Inferior parietal cortex (tissue), 1 donor: Measurements from ENCODE around the gene SNX19.

ENCODE experiments used
- DNase-seq: peaks from one replicate; pipeline ENCODE4 v3.0.0-alpha.2; 2016; ENCODE audit errors: extremely low spot score

SNX19 gene

DNA sequence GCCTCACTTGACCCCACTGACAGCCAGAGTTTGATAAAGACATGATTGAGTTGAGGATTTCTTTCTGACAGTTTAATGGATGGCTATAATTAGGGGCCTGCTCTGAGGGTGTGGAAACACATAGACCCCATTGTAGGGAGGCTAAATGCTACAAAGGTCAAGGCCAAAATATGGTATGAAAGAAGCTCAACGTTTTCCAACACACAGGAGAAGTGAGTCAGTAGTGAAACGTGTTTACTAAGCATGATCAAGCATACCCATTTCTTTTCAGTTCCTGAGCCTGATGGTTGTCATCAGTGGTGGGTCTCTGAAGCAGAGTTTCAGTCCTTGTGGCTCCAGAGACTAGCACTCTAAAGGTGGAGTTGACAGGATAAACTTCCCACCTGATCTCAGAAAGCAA is 69.7 kb downstream of the SNX19 start:
- DNase-seq: no peak

GRCh38 chr11:130842001-130842400 is 74.3 kb downstream of the SNX19 start:
- no peak for DNase-seq

GRCh38 chr11:130840679-130841078 is 75.6 kb downstream of the SNX19 start:
- DNase-seq: no peak

DNA sequence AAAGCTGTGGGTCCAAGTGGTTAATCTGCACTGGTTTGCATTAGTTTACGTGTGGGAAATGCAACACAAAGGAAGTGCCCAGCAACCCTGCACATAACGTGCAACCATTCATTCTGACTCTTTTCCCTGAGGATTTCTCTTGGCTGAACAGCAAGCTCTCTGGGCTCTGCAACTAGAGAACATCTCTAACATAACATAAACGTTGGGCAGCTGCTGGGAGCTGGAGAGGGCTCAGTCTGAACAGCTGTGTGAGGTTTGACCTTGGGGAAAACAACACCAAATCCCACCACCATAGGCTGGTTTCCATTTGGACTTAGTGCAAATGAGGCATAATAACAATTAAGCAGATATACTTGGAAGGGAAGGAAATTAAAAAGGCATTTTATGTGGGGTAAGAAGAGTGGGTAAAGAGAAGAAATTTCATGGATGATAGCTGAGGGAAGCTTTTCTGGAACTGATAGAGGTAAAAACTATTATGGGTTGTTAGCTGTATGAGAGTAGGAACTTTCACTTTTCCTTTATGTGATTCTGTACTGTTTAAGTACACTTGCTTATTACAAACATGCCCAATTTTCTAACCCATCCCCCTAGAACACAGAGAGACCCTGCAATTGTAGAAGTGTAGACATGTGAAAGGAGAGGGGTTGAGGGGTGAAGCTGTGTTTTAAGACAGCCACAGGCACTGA is 76.2 kb downstream of the SNX19 start:
- no peak for DNase-seq

DNA sequence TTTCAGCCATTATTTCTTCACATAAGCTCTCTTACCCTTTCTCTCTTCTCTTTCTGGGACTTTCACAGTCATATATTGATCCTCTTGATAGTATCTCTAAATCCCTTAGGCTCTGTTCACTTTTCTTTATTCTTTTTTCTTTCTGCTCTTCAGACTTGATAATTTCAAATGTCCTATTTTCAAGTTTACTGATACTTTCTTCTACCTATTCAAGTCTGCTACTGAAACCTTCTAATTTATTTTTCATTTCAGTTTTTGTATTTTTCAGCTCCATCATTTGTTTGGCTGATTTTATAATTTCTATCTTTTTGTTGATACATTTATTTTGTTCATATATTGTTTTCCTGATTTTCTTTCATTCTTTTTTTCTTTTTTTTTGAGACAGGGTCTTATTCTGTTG is 79.1 kb downstream of the SNX19 start:
- no peak for DNase-seq

GRCh38 chr11:130834886-130835285 is 81.4 kb downstream of the SNX19 start:
- no peak for DNase-seq

GRCh38 chr11:130832566-130833425 is 83.5 kb downstream of the SNX19 start:
- no peak for DNase-seq

- no peak for DNase-seq
Measured at GRCh38 chr11:130831976-130832375, 84.3 kb downstream of the SNX19 start.

- DNase-seq: peak; percentile 43
Measured at GRCh38 chr11:130831506-130831905, 84.8 kb downstream of the SNX19 start.

DNA sequence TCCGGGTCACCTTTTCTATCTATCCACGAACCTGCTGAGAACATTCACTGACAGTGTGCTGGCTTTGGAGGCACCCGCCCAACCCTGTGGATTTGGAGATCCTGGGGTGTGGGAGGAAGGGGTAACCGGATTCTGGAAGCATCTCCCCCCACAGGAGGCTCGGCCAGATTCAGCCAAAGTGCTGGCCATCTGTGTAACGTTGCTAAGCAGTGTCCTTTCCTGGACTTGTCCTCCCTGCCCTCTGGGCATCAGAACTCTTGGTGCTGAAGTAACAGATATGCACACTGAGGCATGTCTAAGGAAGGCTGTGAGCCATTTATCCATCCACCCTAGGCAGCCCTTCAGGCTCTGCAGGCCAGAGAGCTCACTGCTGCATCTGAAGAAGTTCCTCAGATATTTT is 85.7 kb downstream of the SNX19 start:
- no peak for DNase-seq

GRCh38 chr11:130829920-130830511 is 86.3 kb downstream of the SNX19 start:
- no peak for DNase-seq

GRCh38 chr11:130828741-130829140 is 87.5 kb downstream of the SNX19 start:
- no peak for DNase-seq

DNA sequence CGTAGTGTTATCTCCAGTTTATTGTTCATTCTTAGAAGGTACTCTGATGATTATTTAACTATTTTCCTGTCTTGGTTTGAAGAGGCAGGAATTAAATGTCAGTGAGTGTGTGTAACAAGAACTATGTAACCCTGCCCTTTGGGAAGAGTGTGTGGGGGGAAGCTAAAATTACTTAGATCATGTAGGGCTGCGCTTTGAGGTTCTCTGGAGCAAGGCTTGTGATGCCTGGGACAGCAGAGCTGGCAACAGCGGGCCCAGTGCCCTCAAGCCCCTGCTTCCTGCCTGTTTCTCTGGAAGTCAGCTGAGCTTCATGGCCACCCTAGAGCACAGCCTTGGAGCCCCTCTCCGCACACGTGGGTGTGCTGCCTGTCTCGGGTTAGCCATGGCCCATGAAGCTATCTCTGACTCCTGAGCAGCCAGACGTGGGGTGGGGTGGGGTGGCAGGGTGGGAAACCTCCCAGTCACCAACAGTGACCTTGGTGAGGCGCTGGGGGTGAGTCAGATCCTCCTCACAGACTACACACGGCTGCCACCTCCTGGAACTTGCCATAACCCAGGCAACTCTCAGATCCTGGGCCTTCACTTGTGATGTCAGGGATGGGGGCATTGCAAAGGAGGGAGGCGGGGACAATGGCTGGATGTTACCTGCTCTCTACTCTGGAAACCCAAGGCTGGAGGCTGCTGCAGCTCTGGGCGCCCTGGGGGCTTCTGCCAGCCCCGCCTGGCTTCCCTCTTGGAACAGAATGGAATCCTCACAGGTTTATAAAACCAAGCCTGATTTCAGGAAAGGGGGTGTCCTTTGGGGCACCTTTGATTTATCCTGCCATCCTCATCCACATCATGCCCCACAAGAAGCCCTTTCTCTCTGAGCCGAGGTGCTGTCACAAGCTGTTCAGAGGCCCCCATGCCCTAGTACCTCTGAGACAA is 88.6 kb downstream of the SNX19 start:
- no peak for DNase-seq

DNA sequence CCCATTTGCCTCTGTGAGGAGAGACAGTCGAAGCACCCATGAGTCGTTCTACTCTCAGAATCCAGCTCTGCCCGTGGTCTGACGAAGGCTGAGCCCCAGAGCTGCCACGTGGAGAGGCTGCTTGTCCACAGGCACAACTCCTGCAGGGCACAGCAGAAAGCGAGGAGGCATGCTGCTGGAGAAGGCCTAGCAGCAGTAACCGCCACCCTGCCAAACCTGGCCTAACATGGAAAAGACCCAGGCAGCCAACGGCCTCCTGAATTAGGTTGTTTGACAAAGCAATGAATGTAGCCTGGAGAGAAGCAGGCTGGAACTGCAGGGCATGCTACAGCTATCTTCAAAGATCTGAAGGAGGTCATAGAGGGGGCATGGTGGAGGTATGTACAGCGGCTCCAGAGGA is 89.7 kb downstream of the SNX19 start:
- no peak for DNase-seq

DNA sequence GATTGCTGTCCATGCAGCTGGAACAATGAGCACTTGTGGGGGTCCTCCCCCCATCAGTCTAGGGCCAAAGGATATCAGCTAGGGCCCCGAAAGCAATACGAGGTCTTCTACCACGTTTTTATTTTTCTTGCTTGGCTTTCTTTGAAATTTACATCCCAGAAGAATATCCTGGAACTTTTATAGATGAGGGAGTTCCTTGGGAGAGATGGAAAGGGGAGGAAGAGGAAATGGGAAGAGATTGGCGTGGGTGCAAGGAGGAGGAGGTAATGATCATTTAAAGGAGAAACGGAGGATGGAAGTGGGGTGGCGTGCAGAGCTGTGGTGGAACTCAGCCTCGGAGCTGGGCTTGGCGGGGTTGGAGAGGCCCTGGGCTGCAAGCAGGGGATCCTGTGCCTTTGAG is 90.3 kb downstream of the SNX19 start:
- no peak for DNase-seq

DNA sequence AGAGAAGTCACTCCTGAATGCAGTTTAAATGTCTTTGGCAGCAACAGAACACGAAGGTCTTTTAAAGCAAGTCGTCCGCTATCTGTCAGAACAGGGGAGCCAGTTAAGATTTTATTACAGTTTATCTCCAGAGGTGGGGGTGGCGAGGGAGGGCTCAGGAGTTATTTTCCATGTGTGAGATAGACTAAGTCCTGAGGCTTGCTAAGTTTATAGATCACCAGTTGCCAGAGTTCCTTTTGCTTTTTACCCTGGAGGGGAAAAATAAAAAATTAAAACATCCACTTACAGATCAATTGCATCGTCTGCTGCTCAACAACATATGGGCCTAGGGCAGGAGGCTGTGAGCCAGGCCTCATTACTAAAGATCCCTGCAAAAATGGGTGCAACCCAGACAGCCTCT is 90.7 kb downstream of the SNX19 start:
- DNase-seq: no peak
